GM12864 (cell line): ENCODE results near the gene FERMT2.
A peak's percentile ranks its signal among the peaks of the same experiment; 100 is the strongest.
"Not testable (repeated sequence)": the region's sequence is repeated elsewhere in the genome, so short reads cannot be mapped to it uniquely, and the experiment has no call there.

Experiments used
- DNase-seq: peaks from one replicate; pipeline ENCODE4 v3.0.0-alpha.2; 2011; ENCODE audit warnings: low read depth
- H3K4me3 ChIP-seq: 2 replicates; pipeline ENCODE4 v1.5.1; 2011; ENCODE audit warnings: mild to moderate bottlenecking, low read depth, low read length, control low read depth
- TF ChIP-seq, protein P1 (sequence below): IDR thresholded peaks from 2 replicates; pipeline ENCODE4 v1.5.1; 2011; ENCODE audit warnings: low read depth, mild to moderate bottlenecking, moderate library complexity, low read length, control low read depth, inconsistent platforms; ENCODE audit errors: missing control alignments

Gene FERMT2

GRCh38 chr14:52934762-52935161 lies 16.1 kb downstream of the FERMT2 start:
- no peak overlapping the region for H3K4me3 ChIP-seq
- TF ChIP-seq, protein P1, sequence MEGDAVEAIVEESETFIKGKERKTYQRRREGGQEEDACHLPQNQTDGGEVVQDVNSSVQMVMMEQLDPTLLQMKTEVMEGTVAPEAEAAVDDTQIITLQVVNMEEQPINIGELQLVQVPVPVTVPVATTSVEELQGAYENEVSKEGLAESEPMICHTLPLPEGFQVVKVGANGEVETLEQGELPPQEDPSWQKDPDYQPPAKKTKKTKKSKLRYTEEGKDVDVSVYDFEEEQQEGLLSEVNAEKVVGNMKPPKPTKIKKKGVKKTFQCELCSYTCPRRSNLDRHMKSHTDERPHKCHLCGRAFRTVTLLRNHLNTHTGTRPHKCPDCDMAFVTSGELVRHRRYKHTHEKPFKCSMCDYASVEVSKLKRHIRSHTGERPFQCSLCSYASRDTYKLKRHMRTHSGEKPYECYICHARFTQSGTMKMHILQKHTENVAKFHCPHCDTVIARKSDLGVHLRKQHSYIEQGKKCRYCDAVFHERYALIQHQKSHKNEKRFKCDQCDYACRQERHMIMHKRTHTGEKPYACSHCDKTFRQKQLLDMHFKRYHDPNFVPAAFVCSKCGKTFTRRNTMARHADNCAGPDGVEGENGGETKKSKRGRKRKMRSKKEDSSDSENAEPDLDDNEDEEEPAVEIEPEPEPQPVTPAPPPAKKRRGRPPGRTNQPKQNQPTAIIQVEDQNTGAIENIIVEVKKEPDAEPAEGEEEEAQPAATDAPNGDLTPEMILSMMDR = no peak
- DNase-seq = no peak

DNA sequence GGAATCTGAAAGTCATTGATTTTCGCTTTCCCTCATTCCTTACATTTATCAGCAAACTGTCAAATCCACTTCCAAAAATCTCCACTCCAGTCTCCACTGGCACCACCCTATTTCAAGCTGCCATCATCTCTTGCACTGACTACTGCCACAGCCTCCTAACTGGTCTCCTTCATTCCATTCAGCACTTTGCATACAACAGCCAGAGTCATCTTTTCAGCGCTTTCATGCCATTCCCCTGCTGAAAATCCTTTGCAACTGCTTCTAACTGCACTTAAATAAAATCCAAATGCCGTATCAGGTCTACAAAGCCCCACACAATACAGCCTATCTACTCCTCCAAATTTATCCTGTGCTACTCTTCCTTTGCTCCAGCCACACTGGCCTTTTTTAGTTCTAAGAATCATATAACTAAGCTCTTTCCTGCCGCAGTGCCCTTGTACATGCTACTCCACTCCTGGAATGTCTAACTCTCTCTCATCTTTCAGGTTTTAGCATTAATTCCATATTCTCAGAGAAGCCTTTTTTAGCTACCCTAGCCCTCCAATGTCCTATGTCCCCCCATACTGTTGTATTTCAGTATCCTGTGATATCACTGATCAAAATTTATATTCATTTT lies 21.6 kb downstream of the FERMT2 start:
- no peak for DNase-seq
- TF ChIP-seq, protein P1 = no peak
- H3K4me3 ChIP-seq = no peak overlapping the region

GRCh38 chr14:52926953-52927352 lies 23.9 kb downstream of the FERMT2 start:
- DNase-seq = no peak
- TF ChIP-seq, protein P1 = no peak
- H3K4me3 ChIP-seq = no peak overlapping the region

DNA sequence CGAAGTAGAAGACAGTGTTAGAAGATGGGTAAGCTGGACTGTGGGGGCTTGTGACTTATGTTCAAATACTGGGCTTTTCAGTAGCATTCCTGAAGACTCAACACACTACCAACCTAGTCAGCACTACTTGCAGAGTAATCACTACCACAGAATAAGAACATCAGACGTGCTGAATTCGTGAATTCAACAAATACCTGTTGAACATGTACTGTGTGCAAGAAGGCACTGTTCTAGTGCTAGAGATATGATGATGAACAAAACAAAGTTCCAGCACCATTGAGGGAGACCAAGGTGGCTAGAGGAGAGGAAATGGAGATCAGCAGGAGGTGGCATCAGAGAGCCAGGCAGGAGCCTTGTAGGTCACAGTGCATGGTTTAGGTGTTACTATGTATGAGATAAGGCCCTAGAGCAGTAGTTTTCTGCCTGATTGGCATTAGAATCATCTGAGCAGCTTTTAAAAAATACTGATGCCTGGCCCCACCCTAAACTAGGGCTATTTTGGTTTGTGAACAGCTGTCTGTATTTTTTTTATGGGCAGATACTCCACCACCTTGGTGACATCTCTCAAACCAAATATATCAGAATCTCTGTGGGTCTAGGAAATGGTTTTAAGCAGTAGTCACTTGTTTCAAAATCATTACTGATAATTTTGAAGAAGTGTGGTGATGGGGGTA lies 26.8 kb downstream of the FERMT2 start:
- H3K4me3 ChIP-seq = no peak overlapping the region
- no peak for DNase-seq
- TF ChIP-seq, protein P1 = peak; percentile 25

GRCh38 chr14:52922656-52923055 lies 28.2 kb downstream of the FERMT2 start:
- DNase-seq = no peak
- TF ChIP-seq, protein P1 = no peak
- H3K4me3 ChIP-seq = no peak overlapping the region

- DNase-seq = no peak
- TF ChIP-seq, protein P1 = no peak
- H3K4me3 ChIP-seq = no peak overlapping the region
These were observed 28.8 kb downstream of the FERMT2 start for GRCh38 chr14:52922059-52922458.

- not testable (repeated sequence) for H3K4me3 ChIP-seq
These were observed 30.4 kb downstream of the FERMT2 start for GRCh38 chr14:52920411-52920810.

More at GRCh38 chr14:52920411-52920810, 30.4 kb downstream of the FERMT2 start:
- not testable (repeated sequence) for DNase-seq
